ENCODE data around the gene MTHFD2L.

The MTHFD2L gene

GRCh38 chr4:74282926-74283325 is 125.0 kb downstream of the MTHFD2L start:
- H3K36me3 ChIP-seq (ENCODE audit: control insufficient read depth, insufficient read depth, low read length) = no peaks in the 10 kb centered on the region
- H3K4me3 ChIP-seq (ENCODE audit: low read depth, low read length) = no peak overlapping the region
- no peaks in the 10 kb centered on the region for H3K9me3 ChIP-seq (ENCODE audit: control insufficient read depth, insufficient read depth, low read depth, low read length)
- H3K27me3 ChIP-seq (ENCODE audit: control insufficient read depth, insufficient read depth, low read length) = no peaks in the 10 kb centered on the region
- H3K27ac ChIP-seq (ENCODE audit: low read depth, low read length) = no peak overlapping the region
- H3K9ac ChIP-seq (ENCODE audit: low read length) = no peak overlapping the region
- no peaks in the 10 kb centered on the region for H3K4me1 ChIP-seq (ENCODE audit: control insufficient read depth, insufficient read depth, low read length)

DNA sequence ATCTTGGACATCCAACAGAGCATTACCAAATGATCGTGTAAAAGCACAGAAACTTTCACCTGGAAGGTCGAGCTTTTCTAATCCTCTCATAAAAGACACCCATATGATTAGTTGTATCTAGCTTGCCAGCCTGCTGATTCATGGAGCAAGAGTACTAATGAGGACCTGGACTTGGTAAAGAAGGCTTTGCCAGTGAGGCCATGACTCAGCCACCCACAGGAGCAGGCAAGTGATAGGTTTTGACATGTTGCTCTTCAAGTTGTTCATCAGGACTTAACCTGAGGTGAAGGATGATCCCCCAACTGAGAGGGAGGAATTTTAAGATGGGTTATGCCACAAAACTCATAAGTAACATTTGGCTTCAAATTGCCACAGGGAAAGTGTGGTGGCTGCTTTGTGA is 125.7 kb downstream of the MTHFD2L start:
- H3K4me3 ChIP-seq (ENCODE audit: low read depth, low read length) = no peak overlapping the region
- H3K4me1 ChIP-seq (ENCODE audit: control insufficient read depth, insufficient read depth, low read length) = no peaks in the 10 kb centered on the region
- H3K27ac ChIP-seq (ENCODE audit: low read depth, low read length) = no peak overlapping the region
- no peaks in the 10 kb centered on the region for H3K27me3 ChIP-seq (ENCODE audit: control insufficient read depth, insufficient read depth, low read length)
- no peaks in the 10 kb centered on the region for H3K36me3 ChIP-seq (ENCODE audit: control insufficient read depth, insufficient read depth, low read length)
- no peak overlapping the region for H3K9ac ChIP-seq (ENCODE audit: low read length)
- H3K9me3 ChIP-seq (ENCODE audit: control insufficient read depth, insufficient read depth, low read depth, low read length) = no peaks in the 10 kb centered on the region

GRCh38 chr4:74284053-74284452 is 126.1 kb downstream of the MTHFD2L start:
- H3K27me3 ChIP-seq (ENCODE audit: control insufficient read depth, insufficient read depth, low read length) = no peaks in the 10 kb centered on the region
- no peaks in the 10 kb centered on the region for H3K36me3 ChIP-seq (ENCODE audit: control insufficient read depth, insufficient read depth, low read length)
- H3K27ac ChIP-seq (ENCODE audit: low read depth, low read length) = no peak overlapping the region
- H3K9me3 ChIP-seq (ENCODE audit: control insufficient read depth, insufficient read depth, low read depth, low read length) = no peaks in the 10 kb centered on the region
- H3K4me1 ChIP-seq (ENCODE audit: control insufficient read depth, insufficient read depth, low read length) = no peaks in the 10 kb centered on the region
- no peak overlapping the region for H3K4me3 ChIP-seq (ENCODE audit: low read depth, low read length)
- no peak overlapping the region for H3K9ac ChIP-seq (ENCODE audit: low read length)

DNA sequence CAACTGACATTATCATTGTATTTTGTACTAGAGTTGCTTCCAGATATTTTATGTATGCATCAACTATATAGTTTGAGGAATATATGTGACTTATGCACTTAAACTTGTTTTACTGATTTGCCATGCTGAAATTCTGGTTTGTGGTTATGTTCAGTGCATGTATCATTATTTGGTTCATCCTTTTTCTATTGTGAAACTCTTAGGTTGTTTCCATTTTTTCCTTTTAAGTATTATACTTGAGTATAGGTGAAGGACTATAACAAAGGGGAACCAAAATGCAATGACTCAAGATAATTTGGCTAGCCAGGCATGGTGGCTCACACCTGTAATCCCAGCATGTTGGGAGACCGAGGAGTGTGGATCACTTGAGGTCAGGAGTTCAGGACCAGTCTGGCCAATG is 129.2 kb downstream of the MTHFD2L start:
- no peak overlapping the region for H3K27ac ChIP-seq (ENCODE audit: low read depth, low read length)
- no peaks in the 10 kb centered on the region for H3K36me3 ChIP-seq (ENCODE audit: control insufficient read depth, insufficient read depth, low read length)
- no peak overlapping the region for H3K4me3 ChIP-seq (ENCODE audit: low read depth, low read length)
- H3K27me3 ChIP-seq (ENCODE audit: control insufficient read depth, insufficient read depth, low read length) = no peaks in the 10 kb centered on the region
- H3K4me1 ChIP-seq (ENCODE audit: control insufficient read depth, insufficient read depth, low read length) = no peaks in the 10 kb centered on the region
- no peak overlapping the region for H3K9ac ChIP-seq (ENCODE audit: low read length)
- H3K9me3 ChIP-seq (ENCODE audit: control insufficient read depth, insufficient read depth, low read depth, low read length) = no peaks in the 10 kb centered on the region

DNA sequence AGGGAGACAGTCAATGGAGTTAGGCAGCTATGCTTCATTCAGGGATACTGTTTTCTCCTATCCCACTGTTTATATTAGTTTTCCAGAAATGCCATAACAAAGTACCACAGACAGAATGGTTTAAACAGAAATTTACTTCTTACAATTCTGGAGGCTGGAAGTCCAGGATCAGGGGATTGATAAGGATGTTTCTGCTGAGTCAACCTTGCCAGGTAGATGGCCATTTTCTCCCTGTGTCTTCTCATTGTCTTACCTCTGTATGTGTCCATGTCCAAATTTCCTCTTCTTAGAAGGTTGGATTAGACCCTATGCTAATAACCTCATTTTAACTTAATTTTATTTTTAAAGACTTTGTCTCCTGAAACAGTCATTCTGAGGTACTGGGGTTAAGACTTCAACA is 129.9 kb downstream of the MTHFD2L start:
- Histone ChIP-seq H3K9me3 (ENCODE audit: control insufficient read depth, insufficient read depth, low read depth, low read length) (no peaks in the 10 kb centered on the region), H3K27me3 (ENCODE audit: control insufficient read depth, insufficient read depth, low read length) (no peaks in the 10 kb centered on the region), H3K36me3 (ENCODE audit: control insufficient read depth, insufficient read depth, low read length) (no peaks in the 10 kb centered on the region), H3K4me1 (ENCODE audit: control insufficient read depth, insufficient read depth, low read length) (no peaks in the 10 kb centered on the region), H3K27ac (ENCODE audit: low read depth, low read length) (no peak overlapping the region), H3K4me3 (ENCODE audit: low read depth, low read length) (no peak overlapping the region), H3K9ac (ENCODE audit: low read length) (no peak overlapping the region)

DNA sequence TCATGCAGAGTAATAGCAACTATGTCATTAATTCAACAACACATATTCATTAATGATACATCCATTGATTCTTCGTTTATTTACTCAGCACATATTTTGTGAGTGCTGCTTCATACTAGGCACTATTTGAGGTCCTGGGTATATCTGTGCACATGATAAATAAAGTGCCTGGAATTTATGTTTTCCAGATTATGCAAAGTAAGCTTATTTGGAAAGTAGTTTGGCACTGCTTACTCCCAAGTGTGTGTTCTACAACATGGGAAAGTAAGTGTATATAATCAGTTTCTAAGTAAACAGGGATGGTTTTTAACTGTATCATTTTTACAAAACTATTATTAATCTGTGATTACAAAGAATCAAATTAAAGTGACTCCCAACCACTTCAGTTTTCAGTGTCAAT is 133.6 kb downstream of the MTHFD2L start:
- Histone ChIP-seq H3K4me3 (ENCODE audit: low read depth, low read length) (no peak overlapping the region), H3K27ac (ENCODE audit: low read depth, low read length) (no peak overlapping the region)

DNA sequence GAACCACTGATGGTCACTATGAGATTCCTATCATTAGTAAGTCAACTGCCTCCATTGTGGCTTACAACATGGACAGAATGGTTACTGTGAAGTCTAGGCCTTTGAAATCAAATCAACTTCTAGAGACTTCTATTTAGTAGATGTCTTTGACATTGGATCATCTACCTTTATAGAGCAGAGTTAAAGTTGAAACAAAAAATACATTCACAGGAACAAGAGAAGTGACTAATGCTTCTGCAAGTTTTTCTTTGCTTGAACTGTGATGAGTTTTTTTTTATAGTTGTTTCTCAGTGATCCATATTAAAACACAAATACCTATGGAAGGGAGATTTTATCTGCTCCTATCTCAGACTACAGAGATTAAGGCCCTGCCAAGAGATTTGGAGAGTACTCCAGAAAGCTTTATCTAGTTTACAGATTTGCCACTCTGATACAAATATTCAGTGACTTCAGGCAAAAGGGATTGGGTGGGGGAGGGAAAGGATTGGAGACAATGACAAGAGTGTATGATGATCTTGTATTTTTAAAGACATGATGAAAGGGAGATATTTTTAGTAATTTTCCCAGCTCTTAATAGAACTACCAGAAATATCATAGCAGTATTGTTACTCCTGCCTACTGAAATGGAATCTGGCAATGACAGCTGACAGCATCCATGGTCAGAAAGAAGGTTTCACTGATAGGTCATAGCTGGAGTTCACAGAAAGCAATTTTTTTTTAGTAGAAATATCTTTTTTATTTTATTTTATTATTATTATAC is 134.4 kb downstream of the MTHFD2L start:
- Histone ChIP-seq H3K9me3 (ENCODE audit: control insufficient read depth, insufficient read depth, low read depth, low read length) (no peaks in the 10 kb centered on the region), H3K4me3 (ENCODE audit: low read depth, low read length) (no peak overlapping the region), H3K27ac (ENCODE audit: low read depth, low read length) (no peak overlapping the region), H3K9ac (ENCODE audit: low read length) (no peak overlapping the region), H3K36me3 (ENCODE audit: control insufficient read depth, insufficient read depth, low read length) (no peaks in the 10 kb centered on the region), H3K27me3 (ENCODE audit: control insufficient read depth, insufficient read depth, low read length) (no peaks in the 10 kb centered on the region), H3K4me1 (ENCODE audit: control insufficient read depth, insufficient read depth, low read length) (no peaks in the 10 kb centered on the region)

More for the DNA sequence above, 133.6 kb downstream of the MTHFD2L start:
- Histone ChIP-seq H3K27me3 (ENCODE audit: control insufficient read depth, insufficient read depth, low read length) (no peaks in the 10 kb centered on the region), H3K4me1 (ENCODE audit: control insufficient read depth, insufficient read depth, low read length) (no peaks in the 10 kb centered on the region), H3K9ac (ENCODE audit: low read length) (no peak overlapping the region), H3K36me3 (ENCODE audit: control insufficient read depth, insufficient read depth, low read length) (no peaks in the 10 kb centered on the region), H3K9me3 (ENCODE audit: control insufficient read depth, insufficient read depth, low read depth, low read length) (no peaks in the 10 kb centered on the region)

GRCh38 chr4:74293558-74293957 is 135.6 kb downstream of the MTHFD2L start:
- Histone ChIP-seq H3K27ac (ENCODE audit: low read depth, low read length) (no peak overlapping the region), H3K4me3 (ENCODE audit: low read depth, low read length) (no peak overlapping the region), H3K9ac (ENCODE audit: low read length) (no peak overlapping the region)

DNA sequence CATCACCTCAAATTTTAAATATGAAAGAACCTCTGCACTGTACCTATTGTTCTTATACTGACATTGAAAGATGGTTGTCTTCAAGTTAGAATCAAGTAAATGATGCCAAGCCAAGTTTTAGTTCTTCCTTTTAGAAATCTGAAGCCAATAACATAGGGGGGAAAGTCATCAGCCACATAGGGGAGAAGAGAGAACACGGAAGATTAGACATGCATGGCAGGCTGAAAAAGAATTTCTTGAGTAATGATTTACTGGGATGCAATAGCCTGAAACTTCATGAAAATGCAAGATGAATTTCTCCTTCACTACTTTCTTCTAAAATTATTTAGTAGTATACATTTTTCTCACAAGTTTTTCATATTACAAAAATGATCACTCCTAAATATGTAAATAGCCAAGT is 136.8 kb downstream of the MTHFD2L start:
- Histone ChIP-seq H3K27me3 (ENCODE audit: control insufficient read depth, insufficient read depth, low read length) (no peaks in the 10 kb centered on the region), H3K4me1 (ENCODE audit: control insufficient read depth, insufficient read depth, low read length) (no peaks in the 10 kb centered on the region), H3K9ac (ENCODE audit: low read length) (no peak overlapping the region), H3K27ac (ENCODE audit: low read depth, low read length) (no peak overlapping the region), H3K4me3 (ENCODE audit: low read depth, low read length) (no peak overlapping the region), H3K36me3 (ENCODE audit: control insufficient read depth, insufficient read depth, low read length) (no peaks in the 10 kb centered on the region), H3K9me3 (ENCODE audit: control insufficient read depth, insufficient read depth, low read depth, low read length) (no peaks in the 10 kb centered on the region)

More at GRCh38 chr4:74293558-74293957, 135.6 kb downstream of the MTHFD2L start:
- H3K36me3 ChIP-seq (ENCODE audit: control insufficient read depth, insufficient read depth, low read length) = no peaks in the 10 kb centered on the region
- H3K27me3 ChIP-seq (ENCODE audit: control insufficient read depth, insufficient read depth, low read length) = no peaks in the 10 kb centered on the region
- no peaks in the 10 kb centered on the region for H3K9me3 ChIP-seq (ENCODE audit: control insufficient read depth, insufficient read depth, low read depth, low read length)
- H3K4me1 ChIP-seq (ENCODE audit: control insufficient read depth, insufficient read depth, low read length) = no peaks in the 10 kb centered on the region

GRCh38 chr4:74297539-74297938 is 139.6 kb downstream of the MTHFD2L start:
- Histone ChIP-seq H3K27ac (ENCODE audit: low read depth, low read length) (no peak overlapping the region), H3K9ac (ENCODE audit: low read length) (no peak overlapping the region), H3K4me3 (ENCODE audit: low read depth, low read length) (no peak overlapping the region)

DNA sequence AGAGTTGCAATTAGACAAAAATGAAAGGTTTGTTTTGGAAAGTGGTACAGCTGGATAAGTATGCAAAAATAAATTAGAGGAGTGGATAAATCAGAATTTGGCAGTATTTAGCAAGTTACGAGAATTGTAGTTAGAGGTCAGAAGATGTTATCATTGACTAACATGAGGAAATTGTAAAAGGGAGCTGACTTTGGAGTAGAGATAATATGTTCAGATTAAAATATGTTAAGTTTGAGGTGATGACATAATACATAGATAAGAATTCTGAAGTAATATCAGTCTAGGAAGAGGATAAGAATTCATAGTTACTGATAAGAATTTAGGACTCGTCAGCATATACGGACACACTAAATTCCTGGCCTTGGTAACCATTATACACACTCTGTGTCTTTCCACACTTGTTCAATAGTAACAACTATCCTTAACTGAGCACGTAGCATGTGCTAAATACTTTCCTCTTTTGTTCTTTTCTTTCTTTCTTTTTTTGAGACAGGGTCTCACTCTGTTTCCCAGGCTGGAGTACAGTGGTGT is 146.2 kb downstream of the MTHFD2L start:
- Histone ChIP-seq H3K36me3 (ENCODE audit: control insufficient read depth, insufficient read depth, low read length) (no peaks in the 10 kb centered on the region), H3K4me1 (ENCODE audit: control insufficient read depth, insufficient read depth, low read length) (no peaks in the 10 kb centered on the region), H3K4me3 (ENCODE audit: low read depth, low read length) (no peak overlapping the region), H3K9me3 (ENCODE audit: control insufficient read depth, insufficient read depth, low read depth, low read length) (no peaks in the 10 kb centered on the region), H3K27me3 (ENCODE audit: control insufficient read depth, insufficient read depth, low read length) (no peaks in the 10 kb centered on the region), H3K27ac (ENCODE audit: low read depth, low read length) (no peak overlapping the region), H3K9ac (ENCODE audit: low read length) (no peak overlapping the region)

More at GRCh38 chr4:74297539-74297938, 139.6 kb downstream of the MTHFD2L start:
- no peaks in the 10 kb centered on the region for H3K27me3 ChIP-seq (ENCODE audit: control insufficient read depth, insufficient read depth, low read length)
- H3K4me1 ChIP-seq (ENCODE audit: control insufficient read depth, insufficient read depth, low read length) = no peaks in the 10 kb centered on the region
- no peaks in the 10 kb centered on the region for H3K36me3 ChIP-seq (ENCODE audit: control insufficient read depth, insufficient read depth, low read length)
- H3K9me3 ChIP-seq (ENCODE audit: control insufficient read depth, insufficient read depth, low read depth, low read length) = no peaks in the 10 kb centered on the region
